Ishikawa (cell line): ENCODE measurements around the gene PAPPA.

Experiments used
- CEBPB ChIP-seq: IDR thresholded peaks from 2 replicates; pipeline ENCODE4 v1.6.1; 2012
- EGR1 ChIP-seq: IDR thresholded peaks from 2 replicates; pipeline ENCODE4 v1.6.1; 2012
- EP300 ChIP-seq: IDR thresholded peaks from 2 replicates; pipeline ENCODE4 v1.6.1; 2012; ENCODE audit warnings: borderline replicate concordance
- NFIC ChIP-seq: IDR thresholded peaks from 2 replicates; pipeline ENCODE4 v1.6.1; 2012
- RAD21 ChIP-seq: IDR thresholded peaks from 2 replicates; pipeline ENCODE4 v1.6.1; 2012; ENCODE audit warnings: low read depth
- TAF1 ChIP-seq: IDR thresholded peaks from 2 replicates; pipeline ENCODE4 v1.6.1; 2012; ENCODE audit warnings: low read depth, mild to moderate bottlenecking
- TCF12 ChIP-seq: IDR thresholded peaks from 2 replicates; pipeline ENCODE4 v1.6.1; 2012; ENCODE audit warnings: low read depth
- TEAD4 ChIP-seq: IDR thresholded peaks from 2 replicates; pipeline ENCODE4 v1.6.1; 2012
- YY1 ChIP-seq: IDR thresholded peaks from 2 replicates; pipeline ENCODE4 v1.6.1; 2012; ENCODE audit warnings: low read depth
- TF ChIP-seq, protein P1 (sequence below): IDR thresholded peaks from 2 replicates; pipeline ENCODE4 v1.6.1; 2012; ENCODE audit warnings: low read depth, mild to moderate bottlenecking
- TF ChIP-seq, protein P2 (sequence below): IDR thresholded peaks from 2 replicates; pipeline ENCODE4 v1.6.1; 2012

DNA sequence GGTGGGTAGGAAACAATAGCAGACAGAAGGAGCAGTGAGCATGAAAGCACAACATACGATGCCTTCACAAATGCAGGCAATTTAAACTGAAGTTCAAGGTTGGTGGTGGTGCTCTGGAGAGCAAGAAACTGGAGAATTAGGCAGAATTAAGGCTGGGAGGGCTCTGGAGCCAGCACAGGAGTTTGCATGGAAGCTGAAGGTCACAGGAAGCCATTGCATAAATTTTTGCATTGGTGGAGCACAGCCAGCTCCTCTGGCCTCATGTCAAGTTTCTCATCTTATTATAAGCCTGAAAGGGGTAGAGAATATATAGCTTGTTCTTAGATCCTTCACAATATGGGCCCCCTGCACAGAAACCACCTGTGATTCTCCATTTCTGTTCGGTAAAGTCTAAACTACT, 207.4 kb downstream of the PAPPA start:
- TF ChIP-seq, protein P1, sequence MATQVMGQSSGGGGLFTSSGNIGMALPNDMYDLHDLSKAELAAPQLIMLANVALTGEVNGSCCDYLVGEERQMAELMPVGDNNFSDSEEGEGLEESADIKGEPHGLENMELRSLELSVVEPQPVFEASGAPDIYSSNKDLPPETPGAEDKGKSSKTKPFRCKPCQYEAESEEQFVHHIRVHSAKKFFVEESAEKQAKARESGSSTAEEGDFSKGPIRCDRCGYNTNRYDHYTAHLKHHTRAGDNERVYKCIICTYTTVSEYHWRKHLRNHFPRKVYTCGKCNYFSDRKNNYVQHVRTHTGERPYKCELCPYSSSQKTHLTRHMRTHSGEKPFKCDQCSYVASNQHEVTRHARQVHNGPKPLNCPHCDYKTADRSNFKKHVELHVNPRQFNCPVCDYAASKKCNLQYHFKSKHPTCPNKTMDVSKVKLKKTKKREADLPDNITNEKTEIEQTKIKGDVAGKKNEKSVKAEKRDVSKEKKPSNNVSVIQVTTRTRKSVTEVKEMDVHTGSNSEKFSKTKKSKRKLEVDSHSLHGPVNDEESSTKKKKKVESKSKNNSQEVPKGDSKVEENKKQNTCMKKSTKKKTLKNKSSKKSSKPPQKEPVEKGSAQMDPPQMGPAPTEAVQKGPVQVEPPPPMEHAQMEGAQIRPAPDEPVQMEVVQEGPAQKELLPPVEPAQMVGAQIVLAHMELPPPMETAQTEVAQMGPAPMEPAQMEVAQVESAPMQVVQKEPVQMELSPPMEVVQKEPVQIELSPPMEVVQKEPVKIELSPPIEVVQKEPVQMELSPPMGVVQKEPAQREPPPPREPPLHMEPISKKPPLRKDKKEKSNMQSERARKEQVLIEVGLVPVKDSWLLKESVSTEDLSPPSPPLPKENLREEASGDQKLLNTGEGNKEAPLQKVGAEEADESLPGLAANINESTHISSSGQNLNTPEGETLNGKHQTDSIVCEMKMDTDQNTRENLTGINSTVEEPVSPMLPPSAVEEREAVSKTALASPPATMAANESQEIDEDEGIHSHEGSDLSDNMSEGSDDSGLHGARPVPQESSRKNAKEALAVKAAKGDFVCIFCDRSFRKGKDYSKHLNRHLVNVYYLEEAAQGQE: no peak
- TF ChIP-seq TCF12: no peak
- TF ChIP-seq CEBPB: no peak
- no peak for TF ChIP-seq RAD21
- no peak for TF ChIP-seq YY1
- TF ChIP-seq, protein P2, sequence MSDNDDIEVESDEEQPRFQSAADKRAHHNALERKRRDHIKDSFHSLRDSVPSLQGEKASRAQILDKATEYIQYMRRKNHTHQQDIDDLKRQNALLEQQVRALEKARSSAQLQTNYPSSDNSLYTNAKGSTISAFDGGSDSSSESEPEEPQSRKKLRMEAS: no peak
- TF ChIP-seq EGR1: no peak
- TF ChIP-seq EP300: no peak
- TF ChIP-seq NFIC: no peak
- no peak for TF ChIP-seq TAF1
- no peak for TF ChIP-seq TEAD4
